Fibroblast of peridontal ligament (primary cell): Measurements from ENCODE around the gene WIPI1.
"Not testable (repeated sequence)": the region's sequence is repeated elsewhere in the genome, so short reads cannot be mapped to it uniquely, and the experiment has no call there.

Source experiments
- DNase-seq: peaks from one replicate; pipeline ENCODE4 v3.0.0-alpha.2; 2010; ENCODE audit errors: extremely low read depth

Gene WIPI1

DNA sequence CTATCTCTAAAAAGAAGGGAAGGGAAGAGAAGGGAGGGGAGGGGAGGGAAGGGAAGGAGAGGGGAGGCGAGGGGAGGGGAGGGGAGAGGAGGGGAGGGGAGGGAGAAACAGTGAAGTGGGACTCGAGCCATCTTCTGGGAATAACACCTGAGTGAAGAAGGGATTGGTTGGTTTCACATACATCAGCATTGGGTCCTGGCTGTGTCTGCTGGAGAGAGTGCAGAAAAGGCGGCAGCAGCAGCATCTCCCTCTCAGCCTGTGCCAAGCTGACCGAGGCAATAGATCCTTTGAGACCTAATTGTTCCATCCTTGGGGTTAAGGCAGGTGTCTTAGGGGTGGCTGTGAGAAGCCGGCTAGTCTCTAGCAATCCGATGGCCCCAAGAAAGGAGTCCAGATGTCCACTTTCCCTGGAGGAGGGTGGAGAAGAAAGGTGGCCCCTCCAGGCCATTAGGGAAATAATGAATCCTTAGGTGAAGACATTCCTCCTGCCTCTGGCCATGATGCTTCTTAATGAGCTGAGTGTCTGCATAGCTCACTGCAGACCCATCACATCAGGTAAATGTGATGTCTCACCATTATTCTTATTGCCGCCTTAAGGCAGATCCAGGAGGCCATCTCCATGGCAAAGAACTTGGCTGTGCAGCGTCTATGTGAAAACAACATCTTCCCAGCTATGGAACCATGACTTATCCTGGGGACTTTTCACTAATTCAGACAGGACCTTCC lies 71.6 kb downstream of the WIPI1 start:
- DNase-seq = no peak

DNA sequence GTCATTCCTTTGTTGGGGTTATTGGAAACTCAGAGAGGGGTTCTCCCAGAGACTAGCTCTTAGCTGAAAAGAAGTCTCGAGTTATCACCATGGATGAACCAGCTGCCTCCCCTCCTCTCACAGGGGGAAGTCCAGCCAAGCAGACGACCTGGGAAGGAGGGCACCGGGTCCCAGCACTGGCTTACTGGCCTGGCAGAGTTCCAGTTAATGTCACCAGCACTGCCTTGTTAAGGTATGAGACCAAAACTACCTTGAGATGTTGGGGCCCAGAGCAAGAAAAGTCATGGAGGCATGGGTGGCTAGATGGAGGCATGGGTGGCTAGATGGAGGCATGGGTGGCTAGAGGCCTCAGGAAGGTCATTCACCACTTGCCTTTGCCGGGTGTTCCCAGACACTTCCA lies 72.4 kb downstream of the WIPI1 start:
- DNase-seq = no peak

DNA sequence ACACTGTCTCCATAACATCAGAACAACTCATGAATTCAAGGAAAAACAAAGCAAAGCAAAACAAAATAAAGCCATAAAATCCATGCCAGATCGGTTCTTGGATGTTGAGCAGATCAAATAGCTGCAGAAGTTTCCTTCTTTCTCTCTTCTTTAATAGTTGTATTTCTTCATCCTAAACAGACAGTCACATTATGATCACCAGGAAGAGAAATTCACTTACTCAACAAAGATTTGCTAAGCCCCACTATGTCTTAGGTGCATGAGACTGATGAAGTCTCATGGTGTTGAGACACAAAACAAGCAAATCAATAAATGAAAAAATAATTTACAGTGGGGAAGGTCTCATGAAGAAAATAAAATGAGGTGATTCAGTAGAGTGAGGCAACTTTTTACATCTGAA lies 72.8 kb downstream of the WIPI1 start:
- DNase-seq = peak; percentile 42

DNA sequence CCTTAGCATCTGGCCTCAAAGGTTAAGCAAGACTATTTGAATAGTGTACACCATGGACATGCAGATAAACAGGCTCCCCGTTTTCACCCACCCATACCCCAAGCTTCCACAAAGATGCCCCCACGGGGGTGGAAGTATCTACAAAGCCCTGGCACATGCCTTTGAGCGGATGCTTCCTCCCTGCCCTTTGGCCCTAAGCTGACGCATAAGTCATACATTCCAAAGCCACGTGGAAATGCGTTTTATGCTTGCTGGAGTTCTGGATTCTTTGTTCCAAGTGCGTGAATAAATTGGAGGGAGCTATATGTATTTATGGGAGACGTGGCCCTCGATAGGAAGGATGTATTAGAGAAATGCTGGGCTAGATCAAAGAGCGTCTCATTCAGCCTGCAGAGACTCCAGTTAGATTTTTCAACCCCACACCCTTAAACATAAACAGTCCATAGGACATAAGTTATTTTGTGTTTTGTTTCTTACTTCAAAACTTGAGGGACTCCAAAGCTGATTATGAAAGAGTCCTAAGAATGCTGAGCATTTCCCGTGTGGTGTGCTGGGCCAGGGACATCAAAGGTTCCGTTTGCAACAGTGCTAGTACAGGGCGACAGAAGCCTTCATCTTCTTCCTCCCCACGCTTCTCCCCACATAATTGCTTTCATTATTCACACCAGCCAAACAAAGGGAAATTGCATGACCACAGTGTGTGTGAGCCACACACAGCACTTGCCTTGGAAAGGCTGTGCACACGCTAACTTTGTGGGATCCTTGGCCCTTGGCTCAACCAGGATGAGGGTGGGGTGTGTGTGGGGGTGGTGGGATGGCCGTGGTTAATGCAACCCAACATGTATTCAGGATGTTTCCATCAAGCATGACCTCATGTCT lies 73.6 kb downstream of the WIPI1 start:
- DNase-seq = peak; percentile 88

DNA sequence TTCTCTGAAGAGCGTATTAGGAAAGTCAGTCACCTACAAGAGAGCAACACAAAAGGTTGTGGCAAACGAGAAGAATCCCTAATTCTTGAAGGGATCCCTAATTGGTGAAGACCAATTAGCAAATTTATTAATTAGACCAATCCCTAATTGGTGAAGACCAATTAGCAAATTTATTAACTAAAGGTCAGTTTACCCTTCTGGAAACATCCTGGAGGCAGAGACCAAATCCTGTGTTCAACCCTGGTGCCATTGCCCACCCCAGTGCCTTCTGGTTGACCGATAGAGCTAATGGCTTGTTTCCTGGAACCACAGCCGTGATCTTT lies 74.2 kb downstream of the WIPI1 start:
- no peak for DNase-seq

DNA sequence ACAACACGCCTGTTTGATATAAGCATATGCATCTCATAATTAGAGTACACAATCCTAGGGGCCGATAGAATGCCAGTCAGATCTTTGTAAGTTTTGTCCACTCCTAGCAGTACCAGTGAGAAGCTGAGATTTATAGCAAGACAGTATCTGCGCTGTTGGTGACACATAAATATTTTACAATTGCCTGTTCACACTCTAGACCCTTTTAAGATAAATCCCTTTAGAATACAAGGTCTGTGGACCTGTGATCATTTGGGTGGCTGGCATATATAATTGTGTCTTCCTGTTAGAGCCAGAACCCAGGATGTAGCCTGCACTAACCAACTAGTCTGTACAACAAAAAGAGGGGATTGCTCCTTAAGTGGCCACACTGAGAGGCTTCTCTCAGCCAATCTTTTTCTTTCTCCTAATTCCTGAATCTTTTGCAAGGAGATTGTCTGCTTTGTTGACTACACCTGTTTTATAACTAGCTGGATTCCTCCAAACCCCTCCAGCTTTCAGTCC lies 74.7 kb downstream of the WIPI1 start:
- no peak for DNase-seq

DNA sequence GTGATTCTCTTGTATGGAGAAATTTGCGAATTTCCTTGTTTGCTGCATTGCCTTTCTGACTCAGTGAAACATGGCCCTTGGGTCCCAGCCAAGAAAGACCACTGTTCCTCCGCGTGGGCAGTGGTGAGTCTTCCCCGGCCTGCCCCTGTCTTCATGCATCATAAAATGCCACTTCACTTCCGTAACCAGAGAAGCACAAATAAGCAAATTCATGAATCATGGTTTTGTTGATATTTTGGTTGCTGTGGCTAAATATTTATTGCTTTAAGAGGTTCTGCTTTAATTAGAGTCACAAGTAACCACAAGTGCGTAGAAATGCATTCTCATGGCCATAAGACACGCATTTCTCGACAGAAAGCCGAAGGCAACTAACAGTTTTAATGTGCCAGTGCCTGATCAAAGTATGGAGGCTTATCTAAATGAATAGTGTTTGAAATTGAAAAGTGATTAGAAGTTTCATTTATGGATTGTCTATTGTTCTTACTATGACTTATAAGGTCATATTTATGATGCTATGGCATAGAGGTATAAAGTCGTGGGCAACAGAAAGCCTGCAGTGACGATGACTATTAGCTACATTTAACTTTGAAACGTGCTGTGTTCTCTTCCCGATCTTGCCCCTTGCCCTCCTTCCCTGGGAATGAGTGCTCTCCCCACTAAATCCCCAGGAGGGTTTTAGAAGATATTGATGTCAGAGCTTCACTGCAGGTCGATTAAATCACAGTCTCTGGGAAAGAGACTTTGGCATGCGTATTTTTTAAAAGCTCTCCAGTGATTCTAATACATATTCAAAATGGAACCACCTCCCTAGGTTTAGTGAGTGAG lies 76.0 kb downstream of the WIPI1 start:
- peak; percentile 94 for DNase-seq

DNA sequence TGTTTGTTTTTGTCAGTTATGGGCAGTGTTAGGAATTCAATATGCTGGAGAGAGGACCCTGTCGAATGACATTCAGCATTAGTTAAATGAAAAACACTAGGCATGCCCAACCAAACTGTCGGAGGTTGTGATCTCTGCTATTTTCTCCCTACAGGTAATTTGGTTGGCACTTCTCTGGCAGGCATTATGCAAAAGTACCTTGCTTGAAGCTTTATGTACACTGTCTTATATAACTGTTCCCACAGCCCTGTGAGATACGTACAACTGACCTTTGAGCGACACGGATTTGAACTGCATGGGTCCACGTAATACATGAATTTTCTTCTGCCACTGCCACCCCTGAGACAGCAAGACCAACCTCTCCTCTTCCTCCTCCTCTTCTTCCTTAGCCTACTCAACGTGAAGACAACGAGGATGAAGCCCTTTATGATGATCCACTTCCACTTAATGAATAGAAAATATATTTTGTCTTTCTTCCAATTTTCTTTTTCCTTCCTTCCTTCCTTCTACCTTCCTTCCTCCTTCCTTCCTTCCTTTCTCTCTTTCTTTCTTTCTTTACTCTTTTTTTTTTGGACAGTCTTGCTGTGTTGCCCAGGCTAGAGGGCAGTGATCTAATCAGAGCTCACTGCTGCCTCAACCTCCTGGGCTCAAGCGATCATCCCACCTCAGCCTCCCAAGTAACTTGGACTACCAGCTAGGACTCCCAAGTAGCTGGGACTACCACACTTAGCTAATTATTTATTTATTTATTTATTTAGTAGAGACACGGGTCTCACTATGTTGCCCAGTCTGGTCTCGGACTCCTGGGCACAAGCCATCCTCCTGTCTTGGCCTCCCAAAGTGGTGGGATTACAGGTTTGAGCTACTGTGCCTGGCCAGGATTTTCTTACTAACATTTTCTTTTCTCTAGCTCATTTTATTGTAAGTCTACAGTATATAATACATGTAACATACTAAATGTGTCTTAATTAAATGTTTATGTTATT lies 77.3 kb downstream of the WIPI1 start:
- no peak for DNase-seq

DNA sequence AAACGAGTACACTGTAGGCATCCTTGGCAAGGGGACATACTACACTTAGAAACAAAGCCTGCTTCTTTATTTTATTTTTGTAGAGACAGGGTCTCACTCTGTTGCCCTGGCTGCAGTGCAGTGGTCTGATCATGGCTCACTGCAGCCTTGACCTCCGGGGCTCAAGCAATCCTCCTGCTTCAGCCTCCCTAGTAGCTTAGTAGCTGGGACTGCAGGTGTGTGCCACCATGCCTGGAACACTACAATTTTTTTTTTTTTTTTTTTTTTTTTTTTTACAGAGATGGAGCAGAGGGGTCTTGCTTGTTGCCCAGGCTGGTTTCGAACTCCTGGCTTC lies 78.2 kb downstream of the WIPI1 start:
- DNase-seq = no peak

DNA sequence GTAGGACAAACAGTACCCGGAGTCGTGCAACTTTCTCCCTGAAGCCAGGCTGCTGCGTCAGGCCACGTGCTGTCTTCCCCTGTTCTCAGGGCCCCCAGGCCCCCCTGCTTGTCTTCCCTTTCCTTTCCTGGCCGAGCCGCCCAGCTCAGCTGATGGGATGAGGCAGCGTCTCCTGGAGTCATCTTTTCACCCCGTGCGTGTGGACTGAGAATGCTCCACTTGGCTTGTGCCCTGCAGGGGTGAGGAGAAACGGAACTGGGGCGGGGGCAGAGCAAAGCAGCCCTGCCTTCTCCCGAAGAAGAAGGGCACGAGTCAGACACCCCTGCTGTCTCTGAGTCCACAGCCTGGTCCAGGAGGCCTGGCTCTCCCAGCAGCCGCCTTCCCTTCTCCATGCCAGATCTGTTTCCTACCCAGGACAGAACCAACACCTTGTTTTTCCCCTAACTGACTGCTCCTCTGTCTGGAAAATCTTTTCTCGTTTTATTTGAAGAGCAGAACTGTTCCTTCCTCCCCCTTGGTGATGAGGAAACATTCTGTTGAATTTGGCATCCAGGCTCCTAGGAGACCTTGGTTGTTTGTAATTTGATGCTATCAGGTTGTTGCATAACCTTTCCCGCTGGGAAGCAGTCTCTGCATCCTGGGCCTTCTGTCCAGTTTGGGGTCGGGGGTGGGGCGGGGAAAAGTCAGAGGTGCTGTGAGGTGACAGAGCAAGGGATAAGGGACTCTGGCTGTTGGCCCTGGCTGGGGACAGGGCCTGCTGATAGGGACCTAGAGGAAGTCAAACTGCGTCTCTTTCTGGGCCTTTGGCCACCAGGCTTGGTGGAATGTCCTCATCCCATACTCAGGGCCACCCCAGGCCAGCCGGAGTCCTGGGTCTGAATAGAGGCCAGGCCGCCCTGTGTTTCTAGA lies 78.8 kb downstream of the WIPI1 start:
- peak; percentile 95 for DNase-seq

DNA sequence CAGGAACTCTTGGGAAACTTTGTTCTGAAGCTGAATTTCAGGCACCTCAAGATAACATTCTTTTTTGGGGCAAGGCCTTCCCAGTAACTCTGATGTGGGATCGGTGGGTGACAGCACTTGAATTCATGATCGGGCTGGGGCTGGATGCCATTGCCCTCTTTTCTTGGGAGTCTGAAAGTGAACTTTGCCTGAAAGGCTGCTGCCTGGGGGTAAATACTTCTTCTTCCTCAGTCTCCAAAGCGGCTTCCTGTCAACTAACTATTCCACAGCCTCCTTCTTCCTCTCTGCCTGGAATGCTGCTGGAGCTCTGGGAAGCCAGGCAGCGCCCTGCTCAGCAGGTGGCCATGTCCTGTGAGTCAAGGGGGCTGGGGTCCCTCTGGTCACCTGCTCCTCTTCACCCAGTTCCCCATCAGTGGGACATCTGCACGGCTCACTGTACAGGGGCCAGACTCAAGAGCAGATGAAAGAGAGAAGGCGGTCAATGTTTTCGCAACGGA lies 79.5 kb downstream of the WIPI1 start:
- DNase-seq = no peak

DNA sequence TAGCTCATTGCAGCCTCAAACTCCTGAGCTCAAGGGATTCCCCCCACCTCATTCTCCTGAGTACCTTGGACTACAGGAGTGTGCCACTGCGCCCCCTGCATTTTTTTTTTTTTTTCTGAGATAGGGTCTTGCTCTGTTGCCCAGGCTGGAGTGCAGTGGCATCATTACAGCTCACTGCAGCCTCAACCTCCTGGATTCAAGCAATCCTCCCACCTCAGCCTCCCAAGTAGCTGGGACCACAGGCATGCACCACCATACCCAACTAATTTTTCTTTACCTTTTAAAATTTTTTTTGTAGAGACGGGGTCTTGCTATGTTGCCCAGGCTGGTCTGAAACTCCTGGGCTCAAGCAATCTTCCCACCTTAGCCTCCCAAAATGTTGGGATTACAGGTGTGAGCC lies 81.1 kb downstream of the WIPI1 start:
- not testable (repeated sequence) for DNase-seq

DNA sequence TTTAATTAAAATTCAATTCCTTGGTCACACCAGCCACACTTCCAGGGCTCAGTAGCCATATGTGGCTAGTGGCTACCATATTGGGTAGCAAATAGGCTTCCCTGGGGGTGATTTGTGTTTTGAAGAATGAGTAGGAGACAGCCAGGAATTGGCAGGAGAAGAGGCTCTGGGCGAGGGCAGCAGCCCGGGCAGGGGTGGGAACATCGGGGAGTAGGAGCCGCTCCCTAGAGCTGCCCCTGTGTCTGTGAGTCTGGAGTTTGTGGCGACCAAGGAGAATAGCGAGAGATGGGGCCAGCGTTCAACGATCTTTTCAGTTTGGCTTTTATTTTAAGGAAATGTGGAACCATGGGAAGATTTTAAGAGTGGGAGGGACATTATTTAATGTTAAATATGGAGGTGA lies 81.7 kb downstream of the WIPI1 start:
- DNase-seq = no peak
